Measurements from ENCODE around the gene CDK4. TPM values are rescaled to one million over a fixed set of nuclear protein-coding genes. Genes with fewer than 3 reads are reported as not detected.
A peak's percentile ranks its signal among the peaks of the same experiment; 100 is the strongest.

Gene CDK4
- total and polyA plus RNA-seq, 2 of the 13 experiments (the other 11 are each of a cell fraction or from before 2014, with no cell fraction given), result 191 to 209 TPM

GRCh38 chr12:57743769-57744168 is 8.3 kb downstream of the CDK4 start (continued):
- TF ChIP-seq RCOR2 (CRISPR knock-in tag; IDR thresholded peaks at IDR 0.05), result peak; percentile 49; the same call in 1 of the 2 replicates
- no peak for TF ChIP-seq HNRNPLL (IDR thresholded peaks at IDR 0.05; ENCODE audit: low read depth, low read length, poor library complexity, severe bottlenecking)
- peak; percentile 4; the same call in 1 of the 2 replicates for TF ChIP-seq ELF3 (CRISPR knock-in tag; IDR thresholded peaks at IDR 0.05)
- TF ChIP-seq ZNF501 (CRISPR knock-in tag; IDR thresholded peaks at IDR 0.05), result no peak
- no peak for TF ChIP-seq GRHL1 (CRISPR knock-in tag; conservative IDR thresholded peaks at IDR 0.05)
- TF ChIP-seq, protein P1, sequence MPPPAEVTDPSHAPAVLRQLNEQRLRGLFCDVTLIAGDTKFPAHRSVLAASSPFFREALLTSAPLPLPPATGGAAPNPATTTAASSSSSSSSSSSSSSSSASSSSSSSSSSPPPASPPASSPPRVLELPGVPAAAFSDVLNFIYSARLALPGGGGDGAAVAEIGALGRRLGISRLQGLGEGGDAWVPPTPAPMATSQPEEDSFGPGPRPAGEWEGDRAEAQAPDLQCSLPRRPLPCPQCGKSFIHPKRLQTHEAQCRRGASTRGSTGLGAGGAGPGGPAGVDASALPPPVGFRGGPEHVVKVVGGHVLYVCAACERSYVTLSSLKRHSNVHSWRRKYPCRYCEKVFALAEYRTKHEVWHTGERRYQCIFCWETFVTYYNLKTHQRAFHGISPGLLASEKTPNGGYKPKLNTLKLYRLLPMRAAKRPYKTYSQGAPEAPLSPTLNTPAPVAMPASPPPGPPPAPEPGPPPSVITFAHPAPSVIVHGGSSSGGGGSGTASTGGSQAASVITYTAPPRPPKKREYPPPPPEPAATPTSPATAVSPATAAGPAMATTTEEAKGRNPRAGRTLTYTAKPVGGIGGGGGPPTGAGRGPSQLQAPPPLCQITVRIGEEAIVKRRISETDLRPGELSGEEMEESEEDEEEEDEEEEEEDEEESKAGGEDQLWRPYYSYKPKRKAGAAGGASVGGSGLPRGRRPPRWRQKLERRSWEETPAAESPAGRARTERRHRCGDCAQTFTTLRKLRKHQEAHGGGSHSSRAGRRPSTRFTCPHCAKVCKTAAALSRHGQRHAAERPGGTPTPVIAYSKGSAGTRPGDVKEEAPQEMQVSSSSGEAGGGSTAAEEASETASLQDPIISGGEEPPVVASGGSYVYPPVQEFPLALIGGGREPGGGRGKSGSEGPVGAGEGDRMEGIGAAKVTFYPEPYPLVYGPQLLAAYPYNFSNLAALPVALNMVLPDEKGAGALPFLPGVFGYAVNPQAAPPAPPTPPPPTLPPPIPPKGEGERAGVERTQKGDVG (CRISPR knock-in tag; IDR thresholded peaks at IDR 0.05; ENCODE audit: borderline replicate concordance), result no peak
- TF ChIP-seq RELA (CRISPR knock-in tag; IDR thresholded peaks at IDR 0.05), result no peak
- no peak for TF ChIP-seq TCF12 (IDR thresholded peaks at IDR 0.05)
- no peak for TF ChIP-seq TCF12 (CRISPR knock-in tag; IDR thresholded peaks at IDR 0.05)
- TF ChIP-seq, protein P2, sequence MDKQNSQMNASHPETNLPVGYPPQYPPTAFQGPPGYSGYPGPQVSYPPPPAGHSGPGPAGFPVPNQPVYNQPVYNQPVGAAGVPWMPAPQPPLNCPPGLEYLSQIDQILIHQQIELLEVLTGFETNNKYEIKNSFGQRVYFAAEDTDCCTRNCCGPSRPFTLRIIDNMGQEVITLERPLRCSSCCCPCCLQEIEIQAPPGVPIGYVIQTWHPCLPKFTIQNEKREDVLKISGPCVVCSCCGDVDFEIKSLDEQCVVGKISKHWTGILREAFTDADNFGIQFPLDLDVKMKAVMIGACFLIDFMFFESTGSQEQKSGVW (CRISPR knock-in tag; IDR thresholded peaks at IDR 0.05; ENCODE audit: borderline replicate concordance), result no peak
- TF ChIP-seq ZNF720 (CRISPR knock-in tag; IDR thresholded peaks at IDR 0.05), result no peak
- TF ChIP-seq, protein P3, sequence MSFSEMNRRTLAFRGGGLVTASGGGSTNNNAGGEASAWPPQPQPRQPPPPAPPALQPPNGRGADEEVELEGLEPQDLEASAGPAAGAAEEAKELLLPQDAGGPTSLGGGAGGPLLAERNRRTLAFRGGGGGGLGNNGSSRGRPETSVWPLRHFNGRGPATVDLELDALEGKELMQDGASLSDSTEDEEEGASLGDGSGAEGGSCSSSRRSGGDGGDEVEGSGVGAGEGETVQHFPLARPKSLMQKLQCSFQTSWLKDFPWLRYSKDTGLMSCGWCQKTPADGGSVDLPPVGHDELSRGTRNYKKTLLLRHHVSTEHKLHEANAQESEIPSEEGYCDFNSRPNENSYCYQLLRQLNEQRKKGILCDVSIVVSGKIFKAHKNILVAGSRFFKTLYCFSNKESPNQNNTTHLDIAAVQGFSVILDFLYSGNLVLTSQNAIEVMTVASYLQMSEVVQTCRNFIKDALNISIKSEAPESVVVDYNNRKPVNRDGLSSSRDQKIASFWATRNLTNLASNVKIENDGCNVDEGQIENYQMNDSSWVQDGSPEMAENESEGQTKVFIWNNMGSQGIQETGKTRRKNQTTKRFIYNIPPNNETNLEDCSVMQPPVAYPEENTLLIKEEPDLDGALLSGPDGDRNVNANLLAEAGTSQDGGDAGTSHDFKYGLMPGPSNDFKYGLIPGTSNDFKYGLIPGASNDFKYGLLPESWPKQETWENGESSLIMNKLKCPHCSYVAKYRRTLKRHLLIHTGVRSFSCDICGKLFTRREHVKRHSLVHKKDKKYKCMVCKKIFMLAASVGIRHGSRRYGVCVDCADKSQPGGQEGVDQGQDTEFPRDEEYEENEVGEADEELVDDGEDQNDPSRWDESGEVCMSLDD (CRISPR knock-in tag; IDR thresholded peaks at IDR 0.05; ENCODE audit: borderline replicate concordance), result no peak
- TF ChIP-seq RNF2 (conservative IDR thresholded peaks at IDR 0.05; ENCODE audit: low read depth), result no peak
- TF ChIP-seq KDM1A (CRISPR knock-in tag; IDR thresholded peaks at IDR 0.05), result 0 out of 2 replicates have a peak, but pooled peaks have one; percentile 61
- 0 out of 2 replicates have a peak, but pooled peaks have one; percentile 36 for TF ChIP-seq ADNP (CRISPR knock-in tag; IDR thresholded peaks at IDR 0.05)
- no peak for TF ChIP-seq MTA3 (CRISPR knock-in tag; IDR thresholded peaks at IDR 0.05)
- TF ChIP-seq NAIF1 (CRISPR knock-in tag; IDR thresholded peaks at IDR 0.05; ENCODE audit: borderline replicate concordance), result no peak
- TF ChIP-seq MED1 (CRISPR knock-in tag; IDR thresholded peaks at IDR 0.05), result no peak
- TF ChIP-seq KLF12 (CRISPR knock-in tag; IDR thresholded peaks at IDR 0.05; ENCODE audit: borderline replicate concordance), result no peak
- TF ChIP-seq ZFX (CRISPR knock-in tag; IDR thresholded peaks at IDR 0.05; ENCODE audit: low read depth), result no peak
- TF ChIP-seq ZNF414 (CRISPR knock-in tag; IDR thresholded peaks at IDR 0.05), result no peak
- TF ChIP-seq ZMYM3 (CRISPR knock-in tag; IDR thresholded peaks at IDR 0.05), result peak; percentile 66; the same call in 1 of the 2 replicates
- TF ChIP-seq ZNF274 (CRISPR knock-in tag; IDR thresholded peaks at IDR 0.05), result no peak
